ENCODE measurements around the gene EEIG1.

DNA sequence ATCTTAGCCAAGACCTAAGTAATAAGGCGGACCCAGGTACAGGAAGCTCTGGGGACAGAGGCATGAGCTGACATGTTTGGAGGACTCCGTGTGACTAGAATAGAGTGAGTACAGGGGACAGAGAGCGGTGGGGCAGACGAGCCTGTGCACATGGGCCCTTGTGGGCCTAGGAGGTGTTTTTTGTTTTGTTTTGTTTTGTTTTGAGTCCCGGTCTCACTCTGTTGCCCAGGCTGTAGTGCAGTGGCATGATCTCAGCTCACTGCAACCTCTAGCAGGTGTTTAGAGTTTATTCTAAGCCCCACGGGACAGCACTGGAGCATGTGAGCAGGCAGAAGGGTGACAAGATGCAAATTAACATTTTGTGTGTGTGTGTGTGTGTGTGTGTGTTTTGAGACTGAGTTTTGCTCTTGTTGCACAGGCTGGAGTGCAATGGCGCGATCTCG, 3.1 kb upstream of the EEIG1 start:
- no peak for TF ChIP-seq YY1 (IDR thresholded peaks at IDR 0.05; ENCODE audit: insufficient read depth, insufficient read length)
- TF ChIP-seq ZNF274 (IDR thresholded peaks at IDR 0.05; ENCODE audit: low read depth, low read length), result no peak

Measured in NT2/D1 (cell line).